ENCODE data around the gene GALNT18.

- TF ChIP-seq POLR2A (IDR thresholded peaks at IDR 0.05) (no peak), CTCF (IDR thresholded peaks at IDR 0.05) (no peak), POLR2AphosphoS5 (IDR thresholded peaks at IDR 0.05) (no peak)
Observed at GRCh38 chr11:11604370-11604990, 17.3 kb downstream of the GALNT18 start.

Data from prostate gland (tissue), 2 donors.